LNCaP clone FGC (cell line): ENCODE measurements around the gene PRR14.

Source experiments
- DNase-seq: peaks from one replicate; pipeline ENCODE4 v3.0.0-alpha.2; 2011; ENCODE audit warnings: low read depth
- H3K4me3 ChIP-seq: 2 replicates; pipeline ENCODE4 v1.5.1; 2011; ENCODE audit warnings: mild to moderate bottlenecking, low read depth, low read length, control low read depth
- CTCF ChIP-seq: IDR thresholded peaks from 2 replicates; pipeline ENCODE4 v1.5.1; 2012; ENCODE audit warnings: mild to moderate bottlenecking; ENCODE audit not compliant: control insufficient read depth, insufficient read depth; ENCODE audit errors: extremely low read depth

PRR14 gene

GRCh38 chr16:30660424-30661261 lies 9.9 kb downstream of the PRR14 start:
- DNase-seq: no peak
- TF ChIP-seq CTCF: no peak
- H3K4me3 ChIP-seq: peak overlapping the region; percentile 89

- no peak for DNase-seq
- no peak overlapping the region for H3K4me3 ChIP-seq
- no peak for TF ChIP-seq CTCF
Measured at GRCh38 chr16:30662449-30662848, 11.7 kb downstream of the PRR14 start.

GRCh38 chr16:30663038-30663437 lies 12.3 kb downstream of the PRR14 start:
- no peak for TF ChIP-seq CTCF

GRCh38 chr16:30663820-30664219 lies 13.1 kb downstream of the PRR14 start:
- H3K4me3 ChIP-seq: no peak overlapping the region
- no peak for DNase-seq
- no peak for TF ChIP-seq CTCF

More at GRCh38 chr16:30663038-30663437, 12.3 kb downstream of the PRR14 start:
- DNase-seq: no peak
- H3K4me3 ChIP-seq: no peak overlapping the region

- H3K4me3 ChIP-seq: no peak overlapping the region
- TF ChIP-seq CTCF: no peak
- DNase-seq: no peak
Measured at GRCh38 chr16:30664616-30665109, 13.9 kb downstream of the PRR14 start.

- TF ChIP-seq CTCF: no peak
- no peak overlapping the region for H3K4me3 ChIP-seq
- DNase-seq: no peak
Measured at GRCh38 chr16:30665155-30665829, 14.5 kb downstream of the PRR14 start.
